GM12891 (cell line): Measurements from ENCODE around the gene ANKRD34A.

Source experiments
- POLR2AphosphoS5 ChIP-seq: IDR thresholded peaks from 2 replicates; pipeline ENCODE4 v1.6.1; 2011; ENCODE audit warnings: low read depth, low read length, control low read depth
- SPI1 ChIP-seq: IDR thresholded peaks from 2 replicates; pipeline ENCODE4 v1.6.1; 2011; ENCODE audit warnings: low read depth, low read length, control low read depth

- peak; percentile 58 for TF ChIP-seq POLR2AphosphoS5
- TF ChIP-seq SPI1, result no peak
Observed at GRCh38 chr1:145918992-145919939, 45.1 kb downstream of the ANKRD34A start.
